Suppressor macrophage treated with lipopolysaccharide for 4 hours (primary cell): Measurements from ENCODE around the gene BCAS1.

ENCODE experiments used
- DNase-seq: peaks from one replicate; pipeline ENCODE4 v3.0.0-alpha.2; 2020

The BCAS1 gene

GRCh38 chr20:53901064-53901463, 169.3 kb downstream of the BCAS1 start:
- DNase-seq = no peak

GRCh38 chr20:53900380-53900999, 169.9 kb downstream of the BCAS1 start:
- DNase-seq = peak; percentile 91

DNA sequence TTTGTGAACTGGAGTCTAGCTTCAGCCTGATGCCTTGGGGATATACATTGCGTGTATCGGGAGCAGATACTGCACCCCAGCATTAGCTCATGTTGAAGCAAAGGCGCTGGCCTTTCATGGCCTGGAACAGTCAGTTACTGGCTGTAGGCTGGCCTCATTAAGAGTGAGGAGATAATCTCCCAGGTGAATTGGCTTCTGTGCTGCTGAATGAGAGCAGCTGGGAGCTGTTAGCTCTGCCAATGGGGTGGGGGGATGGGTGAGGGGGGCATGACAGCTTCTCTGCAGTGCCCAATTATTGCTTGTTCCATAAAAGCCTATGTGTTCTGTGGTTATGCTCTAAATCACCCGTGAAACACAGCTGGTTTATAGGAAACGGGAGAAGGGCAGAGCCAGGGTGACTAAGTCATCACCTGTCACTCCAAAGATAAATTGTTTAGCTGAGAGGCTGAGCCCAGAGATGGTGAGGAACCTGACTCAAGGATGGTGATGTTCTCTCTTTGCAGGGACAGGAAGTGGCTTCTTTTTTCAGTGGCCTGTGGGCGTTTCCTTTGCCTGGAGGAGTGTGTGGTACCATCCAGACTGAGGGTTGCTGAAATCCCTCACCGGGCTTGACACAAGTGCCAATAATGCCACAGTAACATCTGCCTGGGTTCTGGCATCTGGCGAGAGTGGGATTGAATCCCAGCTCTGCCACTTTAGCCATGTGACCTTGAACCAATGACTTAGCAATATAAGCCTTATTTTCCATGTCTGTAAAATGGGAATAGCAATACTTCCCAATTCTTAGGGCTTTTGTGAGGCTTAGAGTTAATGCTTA, 170.8 kb downstream of the BCAS1 start:
- peak; percentile 76 for DNase-seq

GRCh38 chr20:53898556-53898931, 171.8 kb downstream of the BCAS1 start:
- DNase-seq = no peak

GRCh38 chr20:53897884-53898555, 172.4 kb downstream of the BCAS1 start:
- no peak for DNase-seq

GRCh38 chr20:53896647-53897046, 173.7 kb downstream of the BCAS1 start:
- DNase-seq = no peak

DNA sequence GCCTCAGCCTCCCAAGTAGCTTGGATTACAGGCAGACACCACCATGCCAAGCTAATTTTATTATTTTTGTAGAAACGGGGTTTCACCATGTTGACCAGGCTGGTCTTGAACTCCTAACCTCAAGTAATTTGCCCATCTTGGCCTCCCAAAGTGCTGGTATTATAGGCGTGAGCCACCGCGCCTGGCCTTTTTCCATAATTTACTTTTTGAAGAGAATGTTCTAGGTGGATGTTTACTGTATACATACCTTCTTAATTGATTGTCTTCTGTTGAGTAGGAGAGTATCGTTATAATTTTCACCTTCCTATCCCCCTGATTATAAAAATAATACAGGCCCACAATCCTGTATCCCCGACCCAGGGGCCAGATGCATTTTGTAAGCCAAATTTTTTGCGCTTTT, 174.4 kb downstream of the BCAS1 start:
- DNase-seq = no peak

GRCh38 chr20:53895385-53895755, 175.0 kb downstream of the BCAS1 start:
- DNase-seq = no peak

DNA sequence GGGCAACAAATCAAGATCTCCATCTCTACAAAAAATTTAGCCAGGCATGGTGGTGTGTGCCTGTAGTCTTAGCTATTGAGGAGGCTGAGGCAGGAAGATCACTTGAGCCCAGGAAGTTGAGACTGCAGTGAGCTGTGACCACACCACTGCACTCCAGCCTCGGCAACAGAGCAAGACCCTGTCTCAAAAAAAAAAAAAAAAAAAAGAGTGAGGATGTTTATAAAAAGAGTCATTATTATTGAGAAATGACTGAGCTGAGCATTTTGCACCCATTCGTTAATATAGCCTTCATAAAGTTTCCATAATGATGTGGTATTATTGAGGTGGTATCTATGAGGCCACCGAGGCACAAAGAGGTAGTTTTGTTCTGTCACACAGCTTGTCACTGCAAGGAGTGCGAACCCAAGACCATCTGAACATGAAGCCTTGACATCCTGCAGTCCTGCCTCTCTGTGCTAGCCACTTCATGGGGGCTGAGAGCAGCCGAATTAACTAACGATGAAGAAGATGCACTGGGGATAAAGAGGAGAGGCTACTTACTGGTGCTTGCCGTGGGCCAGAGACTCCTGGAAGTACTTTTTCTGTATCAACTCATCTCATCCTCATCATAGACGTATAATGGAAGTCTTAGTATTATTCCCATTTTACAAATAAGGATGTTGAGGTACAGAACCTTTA, 175.5 kb downstream of the BCAS1 start:
- DNase-seq = no peak
